ENCODE measurements around the gene SCT.

Gene SCT

DNA sequence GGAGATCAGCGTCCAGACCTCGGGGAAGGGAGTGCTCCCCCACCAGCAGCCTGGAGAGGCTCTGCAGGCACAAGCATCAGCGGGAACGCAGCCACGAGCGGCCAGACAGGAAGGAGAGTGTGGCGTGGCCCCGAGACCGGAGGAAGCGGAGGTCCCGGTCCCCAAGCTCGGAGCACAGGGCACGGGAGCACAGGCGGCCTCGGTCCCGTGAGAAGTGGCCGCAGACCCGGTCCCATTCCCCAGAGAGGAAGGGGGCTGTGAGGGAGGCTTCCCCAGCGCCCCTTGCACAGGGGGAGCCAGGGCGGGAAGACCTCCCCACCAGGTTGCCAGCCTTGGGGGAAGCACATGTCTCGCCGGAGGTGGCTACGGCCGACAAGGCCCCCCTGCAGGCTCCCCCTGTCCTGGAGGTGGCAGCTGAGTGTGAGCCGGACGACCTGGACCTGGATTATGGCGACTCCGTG, 18.2 kb downstream of the SCT start:
- DNase-seq: no peak

DNA sequence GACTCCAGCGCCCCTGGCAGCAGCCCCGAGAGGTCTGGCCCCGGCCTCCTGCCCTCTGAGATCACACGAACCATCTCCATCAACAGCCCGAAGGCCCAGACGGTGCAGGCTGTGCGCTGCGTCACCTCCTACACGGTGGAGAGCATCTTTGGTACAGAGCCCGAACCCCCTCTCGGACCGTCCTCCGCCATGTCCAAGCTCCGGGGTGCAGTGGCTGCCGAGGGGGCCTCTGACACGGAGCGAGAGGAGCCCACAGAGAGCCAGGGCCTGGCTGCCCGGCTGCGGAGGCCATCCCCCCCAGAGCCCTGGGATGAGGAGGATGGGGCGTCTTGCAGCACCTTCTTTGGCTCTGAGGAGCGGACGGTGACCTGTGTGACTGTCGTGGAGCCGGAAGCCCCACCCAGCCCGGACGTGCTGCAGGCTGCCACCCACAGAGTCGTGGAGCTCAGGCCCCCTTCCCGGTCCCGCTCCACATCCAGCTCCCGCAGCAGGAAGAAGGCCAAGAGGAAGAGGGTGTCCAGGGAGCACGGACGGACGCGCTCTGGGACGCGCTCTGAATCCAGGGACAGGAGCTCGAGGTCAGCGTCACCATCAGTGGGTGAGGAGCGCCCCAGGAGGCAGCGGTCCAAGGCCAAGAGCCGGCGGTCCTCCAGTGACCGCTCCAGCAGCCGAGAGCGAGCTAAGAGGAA, 18.9 kb downstream of the SCT start:
- DNase-seq: no peak

DNA sequence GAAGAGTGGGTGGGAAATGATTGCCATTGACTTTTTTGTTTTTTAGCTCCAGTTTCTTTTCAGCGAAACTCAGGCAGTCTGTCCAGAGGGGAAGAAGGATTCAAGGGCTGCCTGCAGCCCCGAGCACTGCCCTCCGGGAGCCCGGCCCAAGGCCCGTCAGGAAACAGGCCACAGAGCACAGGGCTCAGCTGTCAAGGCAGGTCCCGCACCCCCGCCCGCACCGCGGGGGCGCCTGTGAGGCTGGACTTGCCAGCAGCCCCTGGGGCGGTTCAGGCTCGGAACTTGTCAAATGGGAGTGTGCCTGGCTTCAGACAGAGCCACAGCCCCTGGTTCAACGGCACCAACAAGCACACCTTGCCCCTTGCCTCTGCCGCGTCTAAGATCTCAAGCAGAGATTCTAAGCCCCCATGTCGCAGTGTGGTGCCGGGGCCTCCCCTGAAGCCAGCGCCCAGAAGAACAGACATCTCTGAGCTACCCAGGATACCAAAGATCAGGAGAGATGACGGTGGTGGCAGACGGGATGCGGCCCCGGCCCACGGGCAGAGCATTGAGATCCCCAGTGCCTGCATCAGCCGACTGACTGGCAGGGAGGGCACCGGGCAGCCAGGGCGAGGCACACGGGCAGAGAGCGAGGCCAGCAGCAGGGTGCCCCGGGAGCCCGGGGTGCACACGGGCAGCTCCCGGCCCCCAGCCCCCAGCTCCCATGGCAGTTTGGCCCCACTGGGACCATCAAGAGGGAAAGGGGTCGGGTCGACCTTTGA, 19.8 kb downstream of the SCT start:
- no peak for DNase-seq

DNA sequence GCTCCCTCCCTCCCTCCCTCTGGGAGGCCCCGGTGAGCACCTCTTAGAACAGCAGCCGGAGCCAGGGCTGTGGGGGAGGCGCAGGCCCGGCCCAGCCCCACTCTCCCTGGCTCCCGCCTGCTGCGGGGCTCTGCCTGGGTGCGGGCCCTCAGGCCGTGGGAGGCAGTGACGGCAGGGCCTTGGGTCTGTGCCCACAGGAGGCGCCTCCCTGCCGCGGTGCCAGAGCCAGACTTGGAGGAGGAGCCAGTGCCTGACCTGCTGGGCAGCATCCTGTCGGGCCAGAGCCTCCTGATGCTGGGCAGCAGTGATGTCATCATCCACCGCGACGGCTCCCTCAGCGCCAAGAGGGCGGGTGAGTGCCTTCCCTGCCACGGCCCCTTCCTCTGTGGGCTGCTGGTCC, 20.7 kb downstream of the SCT start:
- DNase-seq: no peak

DNA sequence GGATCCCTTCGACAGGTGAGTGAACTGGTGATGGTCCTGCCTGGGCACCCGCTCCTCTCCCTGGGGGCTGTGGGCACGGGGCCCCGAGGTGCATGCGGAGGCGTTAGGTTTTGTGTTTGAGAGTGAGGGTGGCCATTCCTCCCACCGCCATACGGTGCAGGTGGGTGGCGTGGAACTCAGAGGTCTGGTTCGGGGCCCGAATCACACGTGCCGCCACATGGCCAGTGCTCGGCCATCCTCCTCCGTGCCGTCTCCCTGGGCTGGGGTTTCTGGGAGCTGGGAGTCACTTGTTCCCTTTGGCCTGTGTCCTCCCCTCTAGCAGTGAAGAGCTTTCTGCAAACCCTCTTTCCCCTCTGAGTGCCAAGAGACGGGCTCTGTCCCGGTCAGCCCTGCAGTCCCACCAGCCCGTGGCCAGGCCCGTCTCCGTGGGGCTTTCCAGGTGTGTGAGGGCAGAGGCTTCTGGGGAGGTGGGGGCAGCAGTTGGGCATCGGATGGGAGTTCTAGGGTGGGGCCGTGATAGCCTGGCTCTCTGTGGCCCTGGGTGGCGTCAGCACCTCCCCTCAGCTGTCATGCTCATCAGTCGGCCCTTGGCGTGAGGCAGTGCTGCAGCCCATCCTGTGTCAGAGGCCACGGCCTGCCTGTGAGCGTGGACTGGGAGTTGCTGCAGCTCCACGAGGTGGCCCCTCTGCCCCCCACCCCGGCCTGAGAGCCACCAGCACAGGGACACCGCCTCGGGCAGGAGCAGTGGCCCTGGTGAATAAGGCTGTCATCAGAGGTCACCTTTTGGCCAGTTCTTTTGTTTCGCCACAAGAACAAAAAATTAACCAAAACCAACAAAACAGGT, 21.5 kb downstream of the SCT start:
- no peak for DNase-seq

DNA sequence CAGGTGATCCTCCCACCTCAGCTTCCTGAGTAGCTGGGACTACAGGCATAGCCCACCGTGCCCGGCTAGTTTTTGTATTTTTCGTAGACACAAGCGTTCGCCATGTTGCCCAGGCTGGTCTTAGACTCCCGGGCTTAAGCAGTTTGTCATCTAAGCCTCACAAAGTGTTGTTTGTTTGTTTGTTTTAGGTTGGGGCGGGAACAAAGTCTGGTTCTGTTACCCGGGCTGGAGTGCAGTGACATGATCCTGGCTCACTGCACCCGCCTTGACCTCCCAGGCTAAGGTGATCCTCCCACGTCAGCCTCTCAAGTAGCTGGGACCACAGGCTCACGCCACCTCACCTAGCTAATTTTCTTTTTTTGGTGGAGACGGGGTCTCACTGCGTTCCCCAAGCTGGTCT, 23.8 kb downstream of the SCT start:
- no peak for DNase-seq

DNA sequence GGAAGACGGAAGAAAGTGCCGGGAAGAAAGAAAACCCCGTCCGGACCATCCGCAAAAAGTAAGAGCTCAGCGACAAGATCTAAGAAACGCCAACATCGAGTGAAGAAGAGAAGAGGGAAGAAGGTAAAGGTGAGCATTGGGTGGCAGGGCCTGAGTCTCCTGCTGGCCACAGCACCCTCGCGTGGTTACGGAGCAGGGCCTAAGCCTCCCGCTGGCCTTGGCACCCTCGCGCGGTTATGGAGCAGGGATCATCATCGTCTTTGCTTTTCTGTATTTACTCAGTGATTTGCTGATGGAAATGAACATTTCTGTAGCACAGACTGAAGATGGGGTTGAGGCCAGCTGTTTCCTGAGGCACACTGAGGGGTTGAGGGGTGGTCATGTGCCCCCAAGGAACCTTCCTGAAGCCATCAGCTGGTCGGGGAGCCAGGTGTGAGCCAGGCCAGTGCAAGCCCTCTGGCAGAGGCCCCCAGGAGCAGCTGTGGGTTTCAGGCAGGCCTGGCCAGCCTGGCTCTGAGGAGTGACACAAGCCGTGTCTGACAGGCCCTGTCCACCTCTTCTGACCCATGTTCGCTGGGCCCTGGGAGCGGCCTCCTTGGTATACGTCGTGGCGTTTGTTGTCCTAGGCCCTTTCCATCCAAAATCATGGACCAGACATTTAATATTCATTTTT, 25.3 kb downstream of the SCT start:
- no peak for DNase-seq

DNA sequence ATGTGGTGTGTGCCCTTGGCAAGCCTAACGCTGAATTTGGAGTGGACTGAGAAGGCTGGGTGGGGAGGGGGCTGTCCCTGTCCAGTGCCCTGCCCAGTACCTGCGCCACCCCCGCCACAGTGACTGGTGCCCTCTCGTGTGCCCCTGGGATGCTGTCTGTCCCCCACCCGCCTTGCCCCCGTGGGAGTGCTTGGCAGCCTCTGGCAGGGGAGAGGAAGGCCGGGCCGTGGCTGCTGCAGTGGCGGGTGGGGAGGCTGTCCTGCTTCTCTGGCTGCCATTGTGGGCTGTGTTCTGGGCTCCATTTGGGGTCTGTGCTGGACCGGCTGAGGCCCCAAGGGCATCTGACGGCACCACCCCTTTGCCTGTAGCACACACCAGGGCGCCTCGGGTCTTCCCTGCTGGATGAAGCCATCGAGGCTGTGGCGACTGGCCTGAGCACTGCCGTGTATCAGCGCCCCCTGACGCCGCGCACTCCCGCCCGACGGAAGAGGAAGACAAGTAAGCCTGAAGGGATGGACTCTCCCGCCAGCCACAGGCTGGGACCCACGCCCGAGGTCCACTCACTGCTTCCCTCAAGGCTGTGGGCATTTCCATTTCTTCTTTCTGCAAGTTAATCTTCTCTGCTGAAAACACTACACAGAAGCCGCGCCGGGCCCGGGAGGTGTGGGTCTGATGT, 28.8 kb downstream of the SCT start:
- no peak for DNase-seq

DNA sequence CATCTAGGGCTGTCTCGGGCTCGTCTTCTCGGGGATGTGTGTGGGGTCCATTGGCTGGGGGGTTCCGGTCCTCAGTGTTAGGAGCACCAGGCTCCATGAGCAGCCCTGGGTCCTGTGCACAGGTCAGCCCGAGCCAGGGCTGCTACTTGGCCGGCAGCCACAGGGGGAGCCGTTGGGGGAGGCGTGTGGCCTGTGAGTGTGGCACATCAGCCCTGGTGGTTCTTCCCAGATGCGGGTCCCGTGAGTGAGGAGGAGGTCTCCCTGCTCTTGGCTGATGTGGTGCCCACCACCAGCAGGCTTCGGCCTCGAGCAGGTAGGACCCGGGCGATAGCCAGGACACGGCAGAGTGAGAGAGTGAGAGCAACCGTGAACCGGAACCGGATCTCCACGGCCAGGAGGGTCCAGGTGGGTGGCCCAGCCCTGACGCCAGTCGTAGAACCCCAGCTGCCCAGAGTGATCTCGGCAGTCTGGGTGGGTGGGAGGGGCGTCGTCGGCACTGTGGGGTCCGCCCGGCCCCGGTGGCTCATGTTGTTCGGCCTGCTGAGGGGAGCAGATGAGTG, 29.7 kb downstream of the SCT start:
- DNase-seq: no peak

DNA sequence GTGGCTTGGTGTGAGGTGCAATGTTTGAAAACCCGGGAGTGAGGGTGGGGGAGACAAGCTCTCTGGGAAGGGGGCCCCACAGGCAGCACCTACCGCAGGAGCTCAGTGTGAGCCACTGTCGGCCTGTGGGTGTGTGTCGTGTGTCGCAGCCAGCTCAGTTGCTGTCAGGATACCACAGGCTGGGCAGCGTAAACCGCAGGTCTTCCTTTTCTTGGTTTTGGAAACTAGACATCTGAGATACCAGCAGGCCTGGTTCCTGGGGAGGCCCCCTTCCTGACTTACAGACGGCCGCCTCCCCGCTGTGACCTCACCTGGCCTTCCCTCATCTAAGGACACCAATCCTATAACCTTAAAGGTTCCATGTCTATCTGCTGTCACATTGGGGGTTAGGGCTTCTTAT, 30.6 kb downstream of the SCT start:
- DNase-seq: no peak

DNA sequence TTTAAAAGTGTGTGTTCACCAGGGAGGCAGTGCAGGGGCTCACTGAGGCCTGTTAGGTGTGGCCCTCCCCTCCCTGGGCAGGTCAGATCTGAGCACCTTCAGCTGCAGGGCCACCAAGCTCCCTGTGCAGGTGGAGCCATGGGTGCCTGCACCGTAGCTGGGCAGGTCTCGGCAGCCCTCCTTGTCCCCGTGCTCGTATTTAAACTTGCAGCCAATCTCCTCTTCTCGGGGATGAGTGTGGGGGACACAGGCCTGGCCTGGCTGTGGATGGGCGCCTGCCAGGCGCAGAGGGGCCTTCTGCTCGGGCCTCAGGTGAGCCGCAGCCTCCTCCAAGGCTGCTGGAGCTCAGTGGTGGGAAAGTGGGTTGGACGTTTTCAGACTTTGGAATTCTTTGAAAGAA, 31.6 kb downstream of the SCT start:
- no peak for DNase-seq

DNA sequence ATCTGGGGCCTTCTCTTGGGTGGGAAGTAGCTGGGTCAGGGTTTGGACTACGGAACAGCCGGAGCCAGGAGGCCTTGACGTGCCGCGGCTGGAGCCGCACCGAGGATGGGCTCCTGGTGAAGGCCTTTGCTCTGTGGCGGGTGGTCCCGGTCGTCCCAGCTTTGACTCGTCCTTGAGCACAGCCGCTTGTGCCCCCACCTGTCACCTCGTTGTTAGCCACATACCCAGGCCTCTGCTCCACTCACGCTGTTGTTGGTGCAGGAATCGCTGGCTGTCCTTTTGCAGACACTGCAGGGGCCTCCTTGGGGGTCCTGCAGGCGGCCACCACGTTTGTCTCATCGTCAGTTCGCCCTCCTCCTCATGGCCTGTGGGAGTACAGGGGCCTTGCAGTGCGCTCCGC, 33.6 kb downstream of the SCT start:
- no peak for DNase-seq

DNA sequence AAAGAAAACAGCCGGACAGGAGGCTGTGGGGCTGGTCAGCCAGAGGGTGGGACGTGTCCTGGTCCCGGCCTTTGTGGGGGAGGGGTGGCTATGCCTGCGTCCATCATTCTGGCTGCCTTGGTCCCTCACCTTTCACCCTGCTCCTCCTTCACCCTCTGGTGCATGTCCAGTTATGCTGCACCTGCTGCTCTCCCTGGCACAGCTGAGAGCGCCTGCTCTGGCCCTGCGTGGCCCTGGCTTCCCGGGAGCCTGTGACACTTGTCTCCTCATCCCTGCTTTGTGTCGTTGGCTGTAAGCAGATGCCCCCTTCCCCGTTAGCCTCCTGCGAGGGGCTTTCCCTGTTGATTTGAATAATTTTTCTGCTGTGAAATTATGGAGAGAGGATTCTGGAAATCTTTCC, 34.1 kb downstream of the SCT start:
- DNase-seq: no peak

DNA sequence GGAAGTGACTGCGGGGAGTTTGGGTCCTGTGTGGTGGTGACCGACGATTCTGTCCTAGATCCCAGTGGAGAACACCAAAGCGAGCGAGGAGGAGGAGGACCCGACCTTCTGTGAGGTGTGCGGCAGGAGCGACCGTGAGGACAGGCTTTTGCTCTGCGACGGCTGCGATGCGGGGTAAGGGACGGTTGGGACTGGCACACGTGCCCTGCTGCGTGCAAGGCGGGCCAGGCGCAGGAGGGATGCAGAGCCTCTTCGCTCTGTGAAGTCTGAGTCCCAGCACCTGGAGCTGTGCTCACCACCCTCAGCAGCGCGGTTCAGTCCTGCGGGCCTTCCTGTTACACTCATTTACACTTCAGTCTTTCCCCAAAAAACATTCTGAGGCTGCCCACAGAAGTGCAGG, 34.5 kb downstream of the SCT start:
- no peak for DNase-seq

DNA sequence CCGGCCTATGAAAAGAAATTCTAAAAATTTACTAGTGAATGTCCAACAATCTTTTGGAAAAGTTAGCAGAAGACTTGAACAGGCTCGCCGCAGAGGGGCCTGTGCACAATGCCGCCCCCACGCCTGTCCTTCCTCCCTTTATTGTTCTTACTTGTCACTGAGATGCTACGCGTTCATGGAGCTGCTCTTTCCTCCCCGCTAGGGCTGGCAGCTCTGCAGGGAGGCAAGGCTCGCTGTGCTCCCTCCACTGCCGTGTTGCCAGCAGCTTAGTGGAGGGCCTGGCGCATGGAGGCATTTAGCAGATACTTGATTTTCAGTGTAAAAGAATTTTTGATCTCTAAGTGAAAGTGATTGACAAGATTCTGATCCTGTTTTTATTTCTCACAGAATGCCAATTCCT, 36.0 kb downstream of the SCT start:
- DNase-seq: no peak

DNA sequence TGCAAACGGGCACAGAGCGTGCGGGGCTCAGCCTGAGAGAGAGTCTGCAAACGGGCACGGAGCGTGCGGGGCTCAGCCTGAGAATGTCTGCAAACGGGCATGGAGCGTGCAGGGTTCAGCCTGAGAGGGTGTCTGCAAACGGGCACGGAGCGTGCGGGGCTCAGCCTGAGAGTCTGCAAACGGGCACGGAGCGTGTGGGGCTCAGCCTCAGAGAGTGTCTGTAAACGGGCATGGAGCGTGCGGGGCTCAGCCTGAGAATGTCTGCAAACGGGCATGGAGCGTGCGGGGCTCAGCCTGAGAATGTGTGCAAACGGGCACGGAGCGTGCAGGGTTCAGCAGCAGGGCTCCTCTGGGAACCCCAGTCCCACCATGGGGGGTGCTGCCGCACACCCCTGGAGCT, 37.2 kb downstream of the SCT start:
- DNase-seq: no peak

DNA sequence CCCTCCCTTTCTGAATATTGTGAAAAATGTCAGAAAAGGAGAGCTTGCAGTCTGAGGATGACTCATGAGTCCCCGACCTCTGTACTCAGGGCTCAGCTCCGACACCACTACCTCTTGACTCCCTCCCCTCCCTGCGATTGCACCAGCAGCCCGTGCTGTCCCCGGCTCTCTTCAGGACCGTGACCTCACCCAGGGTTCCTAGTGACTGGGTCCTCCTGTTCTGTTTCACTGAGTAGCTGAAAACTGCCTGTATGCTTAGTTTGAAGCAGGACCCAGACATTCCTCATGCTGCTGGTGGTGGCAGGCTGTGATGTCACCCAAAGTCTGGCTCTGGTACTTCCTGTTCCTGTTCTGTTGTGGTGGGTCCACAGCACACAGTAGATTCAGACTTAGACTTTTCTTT, 39.0 kb downstream of the SCT start:
- DNase-seq: no peak

DNA sequence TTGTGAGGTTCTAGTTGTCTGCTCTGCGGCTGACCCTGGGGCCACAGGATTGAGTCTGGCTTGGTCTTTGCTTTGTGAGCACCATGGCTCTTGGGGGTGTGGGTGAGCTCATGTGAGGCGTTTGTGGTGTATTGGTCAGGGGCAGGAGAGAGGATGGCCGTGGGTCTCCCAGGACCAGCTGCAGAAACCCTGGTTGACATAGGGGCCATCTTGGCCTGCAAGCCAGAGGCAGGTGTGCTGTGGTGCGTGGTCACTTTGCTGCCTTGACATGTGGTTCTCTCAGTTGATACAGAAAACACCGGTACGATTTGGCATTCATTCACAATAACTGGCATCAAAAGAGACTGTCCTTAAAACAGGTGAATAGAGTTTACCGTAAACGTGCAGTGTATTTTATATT, 39.4 kb downstream of the SCT start:
- no peak for DNase-seq

DNA sequence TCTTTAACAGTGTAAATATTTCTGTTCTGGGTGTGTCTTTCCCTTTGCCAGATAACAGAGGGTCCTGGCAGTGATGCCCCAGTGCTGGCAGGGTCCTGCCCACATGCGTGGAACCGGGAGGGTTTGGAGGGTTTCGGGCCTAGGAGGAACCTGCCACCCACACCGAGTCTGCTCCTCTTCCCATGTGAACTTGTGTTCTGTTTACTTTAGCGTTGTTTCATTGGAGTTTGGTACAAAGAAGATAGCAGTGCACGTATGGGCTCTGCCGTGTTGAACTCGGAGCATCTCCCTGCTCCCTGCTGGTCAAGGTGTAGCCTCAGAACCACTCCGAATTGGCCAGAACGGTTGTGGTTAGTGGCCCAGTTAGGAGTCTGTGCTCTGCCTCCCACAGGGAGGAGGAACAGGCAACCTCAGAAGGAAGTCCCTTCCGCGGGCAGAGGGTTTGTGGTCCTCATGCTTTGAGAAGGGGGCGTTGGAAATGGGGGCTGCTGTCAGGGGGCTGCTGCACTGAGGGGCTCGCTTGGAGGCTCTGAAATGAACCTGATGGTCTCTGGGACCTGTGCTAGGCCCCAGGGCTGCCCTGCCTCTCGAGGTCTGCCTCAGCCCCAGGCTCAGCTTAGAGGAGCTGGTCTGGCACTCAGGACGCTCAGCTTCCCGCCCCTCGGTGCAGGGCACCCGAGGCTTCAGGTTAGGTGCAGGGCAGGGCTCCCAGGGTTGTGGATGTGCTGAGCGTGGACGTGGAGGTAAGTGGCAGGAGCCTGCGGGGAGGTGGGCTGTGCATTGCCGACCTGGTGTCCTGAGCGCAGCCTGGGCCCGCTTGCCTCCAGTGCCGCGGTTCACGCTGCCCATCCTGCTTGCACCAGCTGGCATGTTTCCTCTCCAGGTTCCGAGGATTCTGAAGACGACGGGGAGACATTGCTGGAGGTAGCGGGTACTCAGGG, 40.3 kb downstream of the SCT start:
- DNase-seq: no peak

DNA sequence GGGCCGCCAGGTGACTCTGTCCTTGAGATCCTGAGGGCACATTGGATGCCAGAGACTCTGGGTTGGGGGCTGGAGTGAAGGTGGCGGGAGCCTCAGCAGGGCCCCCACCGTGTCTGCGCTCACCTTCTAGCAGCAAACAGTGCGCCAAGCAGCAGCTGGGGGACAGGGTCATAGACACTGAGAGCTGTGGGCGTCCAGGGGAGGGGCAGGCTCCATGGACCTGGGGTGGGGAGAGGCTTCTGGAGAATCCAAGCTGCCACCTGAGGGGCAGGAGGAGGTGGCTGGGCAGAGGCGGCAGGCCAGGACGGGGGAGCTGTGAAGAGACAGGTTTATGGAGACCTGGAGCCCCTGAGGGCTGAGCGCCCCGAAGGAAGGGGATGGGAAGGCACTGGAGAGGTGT, 42.7 kb downstream of the SCT start:
- DNase-seq: no peak

DNA sequence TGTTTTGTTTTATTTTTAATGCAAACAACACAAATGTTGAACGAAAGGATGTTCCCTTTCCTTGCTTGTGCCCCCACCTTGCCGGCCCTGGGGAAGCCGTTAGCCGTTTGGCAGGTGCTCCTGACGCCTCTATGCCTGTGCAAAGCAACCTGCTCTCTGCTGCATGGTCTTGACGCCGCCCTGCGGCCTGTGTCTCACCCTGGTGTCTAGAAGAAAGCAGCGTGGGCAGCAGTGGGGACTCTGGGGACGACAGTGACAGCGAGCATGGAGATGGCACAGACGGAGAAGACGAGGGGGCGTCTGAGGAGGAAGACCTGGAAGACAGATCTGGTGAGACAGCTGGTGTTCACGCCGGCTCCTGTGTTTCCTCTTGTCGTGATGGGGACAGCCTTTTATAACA, 45.2 kb downstream of the SCT start:
- DNase-seq: no peak
